CD4-positive, alpha-beta T cell (primary cell): ENCODE measurements around the gene ILKAP. TPM values are rescaled to one million over a fixed set of nuclear protein-coding genes. Genes with fewer than 3 reads are reported as not detected.

Experiments
- ATAC-seq: fragments of 200-7000 bp; cut with Tn5 transposase; one replicate; pipeline ENCODE4 v1.10.0; 2022; ENCODE audit warnings: mild to moderate bottlenecking; ENCODE audit not compliant: poor library complexity
- CTCF ChIA-PET: fragments of 350-600 bp; sonication (Branson Sonifier 250); formaldehyde crosslinking; loops from one replicate; lab custom pipeline; 2021; ENCODE audit warnings: antibody characterized with exemption, inconsistent platforms; lab: Charles Lee
- POLR2A ChIA-PET: fragments of 350-600 bp; sonication (Branson Sonifier 250); formaldehyde crosslinking; loops from one replicate; lab custom pipeline; 2021; ENCODE audit warnings: antibody characterized with exemption, inconsistent platforms; lab: Charles Lee
- DNase-seq, 14 experiments: peaks; one replicate each; pipeline ENCODE4 v3.0.0-alpha.2; 2013 to 2020; ENCODE audit warnings: mixed read lengths in 2 of 14
- H3K27ac ChIP-seq, 2 donors: one replicate each; pipeline versions ENCODE4 v1.5.1 to v1.7.0; 2013; ENCODE audit warnings: low read length in 2 of 2, low read depth in 1 of 2, mild to moderate bottlenecking in 1 of 2
- H3K27me3 ChIP-seq, 2 experiments: 1 replicate in 1 of 2; 2 replicates in 1 of 2; pipeline versions ENCODE4 v1.6.1 to v1.7.0; 2013; ENCODE audit warnings: low read length in 2 of 2, control low read depth in 1 of 2, mild to moderate bottlenecking in 1 of 2, moderate library complexity in 1 of 2; ENCODE audit not compliant: insufficient read depth in 2 of 2, control insufficient read depth in 1 of 2
- H3K36me3 ChIP-seq: one replicate; pipeline ENCODE4 v1.6.1; 2013; ENCODE audit warnings: low read length, control low read depth; ENCODE audit not compliant: insufficient read depth
- H3K4me1 ChIP-seq: one replicate; pipeline ENCODE4 v1.6.1; 2013; ENCODE audit warnings: low read length, control low read depth; ENCODE audit not compliant: insufficient read depth
- H3K4me3 ChIP-seq: one replicate; pipeline ENCODE4 v1.5.1; 2013; ENCODE audit warnings: mild to moderate bottlenecking, low read length, moderate library complexity
- H3K9me3 ChIP-seq, 2 experiments: 1 replicate in 1 of 2; 2 replicates in 1 of 2; pipeline versions ENCODE4 v1.6.1 to v1.7.0; 2013; ENCODE audit warnings: low read length in 2 of 2, mild to moderate bottlenecking in 2 of 2, control low read depth in 1 of 2, moderate library complexity in 1 of 2; ENCODE audit not compliant: control insufficient read depth in 1 of 2, insufficient read depth in 1 of 2
- H3K27ac Mint-ChIP-seq: one replicate; pipeline ENCODE4 v1.8.0; 2020; ENCODE audit warnings: mixed read lengths
- H3K27me3 Mint-ChIP-seq: one replicate; pipeline ENCODE4 v1.8.0; 2021; ENCODE audit warnings: mixed read lengths
- H3K36me3 Mint-ChIP-seq: one replicate; pipeline ENCODE4 v1.8.0; 2021; ENCODE audit warnings: low read depth, mixed read lengths
- H3K4me1 Mint-ChIP-seq: one replicate; pipeline ENCODE4 v1.8.0; 2021; ENCODE audit warnings: low read depth, mixed read lengths
- H3K4me3 Mint-ChIP-seq: one replicate; pipeline ENCODE4 v1.8.0; 2020; ENCODE audit warnings: mild to moderate bottlenecking, mixed read lengths
- H3K9me3 Mint-ChIP-seq: one replicate; pipeline ENCODE4 v1.8.0; 2020; ENCODE audit warnings: mixed read lengths
- CTCF ChIP-seq: fragments of 200-600 bp; IDR thresholded peaks from one replicate; pipeline ENCODE4 v1.8.0; 2022; ENCODE audit warnings: antibody characterized with exemption, mild to moderate bottlenecking
- intact Hi-C, 2 experiments: fragments of 100-400 bp; cut with DNase I in 1 of 2; cut with micrococcal nuclease in 1 of 2; formaldehyde crosslinking; loops; one replicate each; pipeline versions ENCODE4 v1.15.1 to v1.9.0; 2023 to 2025; cut with DNase I, micrococcal nuclease
- total RNA-seq, 174 experiments: library from RNA in 2 of 174; stranded (reverse) in 2 of 174; gene quantifications; one replicate each; pipeline ENCODE4 v1.2.3 and lab custom pipeline; 2021 to 2026

The ILKAP gene
- total RNA-seq, 2 experiments from 2014 or later: 133 to 143 TPM

- intact Hi-C loops: no loop called here
- no peaks in the 10 kb centered on the region for H3K9me3 Mint-ChIP-seq
- DNase-seq: no peak
- Histone ChIP-seq H3K4me3 (no peak overlapping the region), H3K27ac (no peak overlapping the region), H3K36me3 (no peaks in the 10 kb centered on the region), H3K4me1 (peaks cover 11% of the 10 kb centered on the region), H3K27me3 (no peaks in the 10 kb centered on the region), H3K9me3 (no peaks in the 10 kb centered on the region)
- H3K27me3 Mint-ChIP-seq: no peaks in the 10 kb centered on the region
- CTCF ChIA-PET: no interaction called here
- TF ChIP-seq CTCF: no peak
- H3K4me1 Mint-ChIP-seq: peaks cover 7% of the 10 kb centered on the region
- H3K27ac Mint-ChIP-seq: no peak overlapping the region
- POLR2A ChIA-PET: no interaction called here
- no peaks in the 10 kb centered on the region for H3K36me3 Mint-ChIP-seq
- ATAC-seq: no peak
- H3K4me3 Mint-ChIP-seq: no peak overlapping the region
Measured at GRCh38 chr2:238145046-238145445, 58.4 kb downstream of the ILKAP start.

- no peak for DNase-seq
- Mint-ChIP-seq H3K36me3 (no peaks in the 10 kb centered on the region), H3K4me3 (no peak overlapping the region), H3K9me3 (no peaks in the 10 kb centered on the region), H3K27me3 (no peaks in the 10 kb centered on the region), H3K4me1 (peaks cover 7% of the 10 kb centered on the region), H3K27ac (no peak overlapping the region)
- intact Hi-C loops: no loop called here
- Histone ChIP-seq H3K4me1 (peaks cover 11% of the 10 kb centered on the region), H3K27ac (no peak overlapping the region), H3K36me3 (no peaks in the 10 kb centered on the region), H3K27me3 (no peaks in the 10 kb centered on the region), H3K9me3 (no peaks in the 10 kb centered on the region), H3K4me3 (no peak overlapping the region)
- ChIA-PET CTCF (no interaction called here), POLR2A (no interaction called here)
- ATAC-seq: no peak
- TF ChIP-seq CTCF: no peak
Measured at GRCh38 chr2:238144262-238144661, 59.2 kb downstream of the ILKAP start.

GRCh38 chr2:238143239-238143951 is 60.1 kb downstream of the ILKAP start:
- Mint-ChIP-seq H3K27ac (no peak overlapping the region), H3K4me3 (no peak overlapping the region), H3K4me1 (peaks cover 7% of the 10 kb centered on the region), H3K27me3 (no peaks in the 10 kb centered on the region), H3K9me3 (no peaks in the 10 kb centered on the region), H3K36me3 (no peaks in the 10 kb centered on the region)
- intact Hi-C loops: no loop called here
- Histone ChIP-seq H3K9me3 (no peaks in the 10 kb centered on the region), H3K36me3 (no peaks in the 10 kb centered on the region), H3K4me3 (no peak overlapping the region), H3K4me1 (peaks cover 11% of the 10 kb centered on the region), H3K27ac (no peak overlapping the region), H3K27me3 (no peaks in the 10 kb centered on the region)
- ChIA-PET POLR2A (no interaction called here), CTCF (no interaction called here)
- no peak for TF ChIP-seq CTCF
- DNase-seq (no peak), ATAC-seq (no peak)
